ENCODE results near the gene PARP14.
"Not testable (repeated sequence)": the region's sequence is repeated elsewhere in the genome, so short reads cannot be mapped to it uniquely, and the experiment has no call there.

The PARP14 gene

GRCh38 chr3:122646146-122646988, 34.3 kb upstream of the PARP14 start:
- TF ChIP-seq FOXK2 (IDR thresholded peaks at IDR 0.05) (no peak), SP1 (IDR thresholded peaks at IDR 0.05) (no peak), FOXA1 (IDR thresholded peaks at IDR 0.05) (no peak), ELF4 (IDR thresholded peaks at IDR 0.05) (no peak), HDGF (IDR thresholded peaks at IDR 0.05; ENCODE audit: borderline replicate concordance) (no peak), FOXM1 (IDR thresholded peaks at IDR 0.05; ENCODE audit: borderline replicate concordance) (no peak), NFRKB (IDR thresholded peaks at IDR 0.05) (no peak), SUZ12 (IDR thresholded peaks at IDR 0.05) (no peak), ARNT (IDR thresholded peaks at IDR 0.05) (no peak), BHLHE40 (IDR thresholded peaks at IDR 0.05; ENCODE audit: borderline replicate concordance) (no peak), CTBP1 (IDR thresholded peaks at IDR 0.05; ENCODE audit: borderline replicate concordance) (no peak), PKNOX1 (IDR thresholded peaks at IDR 0.05) (no peak), L3MBTL2 (conservative IDR thresholded peaks at IDR 0.05) (no peak)
- DNase-seq (ENCODE audit: extremely low spot score) = no peak
- ChIA-PET CTCF (interaction anchor here (1.0 kb wide), 1 partner anchor 30 kb away, joined by 3 read pairs; no protein-coding TSS in a partner anchor), POLR2A (no interaction called here)

- DNase-seq (ENCODE audit: extremely low spot score); CTCF ChIA-PET; POLR2A ChIA-PET: not testable (repeated sequence)
Observed at GRCh38 chr3:122651233-122651907, 29.3 kb upstream of the PARP14 start.

- CTCF ChIA-PET; DNase-seq (ENCODE audit: extremely low spot score); POLR2A ChIA-PET: not testable (repeated sequence)
Observed at GRCh38 chr3:122651962-122652361, 28.7 kb upstream of the PARP14 start.

DNA sequence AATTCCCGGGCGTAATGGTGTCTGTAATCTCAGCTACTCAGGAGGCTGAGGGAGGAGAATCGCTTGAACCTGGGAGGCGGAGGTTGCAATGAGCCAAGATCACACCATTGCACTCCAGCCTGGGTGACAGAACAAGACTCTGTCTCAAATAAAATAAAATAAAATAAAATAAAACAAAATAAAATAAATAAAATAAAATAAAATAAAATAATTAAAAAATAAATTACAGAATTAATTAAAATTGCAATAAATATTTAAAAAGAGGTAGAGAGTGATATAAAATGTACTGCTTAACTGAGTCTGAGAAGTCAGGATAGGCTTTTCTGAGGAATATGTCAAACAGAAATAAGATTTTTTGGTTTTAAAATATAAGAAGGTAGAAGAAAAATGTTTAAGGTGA, 22.3 kb upstream of the PARP14 start:
- POLR2A ChIA-PET; DNase-seq (ENCODE audit: extremely low spot score); CTCF ChIA-PET: not testable (repeated sequence)

GRCh38 chr3:122660297-122660974, 20.2 kb upstream of the PARP14 start:
- DNase-seq (ENCODE audit: extremely low spot score) = no peak
- ChIA-PET POLR2A (no interaction called here), CTCF (no interaction called here)
- TF ChIP-seq NFRKB (IDR thresholded peaks at IDR 0.05) (no peak), L3MBTL2 (conservative IDR thresholded peaks at IDR 0.05) (no peak), FOXK2 (IDR thresholded peaks at IDR 0.05) (no peak), BHLHE40 (IDR thresholded peaks at IDR 0.05; ENCODE audit: borderline replicate concordance) (no peak), SUZ12 (IDR thresholded peaks at IDR 0.05) (no peak), FOXA1 (IDR thresholded peaks at IDR 0.05) (no peak), ARNT (IDR thresholded peaks at IDR 0.05) (no peak), TARDBP (IDR thresholded peaks at IDR 0.05) (no peak), SP1 (IDR thresholded peaks at IDR 0.05) (no peak), LEF1 (IDR thresholded peaks at IDR 0.05; ENCODE audit: borderline replicate concordance) (no peak), ELF4 (IDR thresholded peaks at IDR 0.05) (no peak), ZNF384 (IDR thresholded peaks at IDR 0.05) (no peak), FOXM1 (IDR thresholded peaks at IDR 0.05; ENCODE audit: borderline replicate concordance) (no peak), PKNOX1 (IDR thresholded peaks at IDR 0.05) (no peak), CTBP1 (IDR thresholded peaks at IDR 0.05; ENCODE audit: borderline replicate concordance) (no peak), HDGF (IDR thresholded peaks at IDR 0.05; ENCODE audit: borderline replicate concordance) (no peak)

GRCh38 chr3:122661633-122662032, 19.0 kb upstream of the PARP14 start:
- ChIA-PET POLR2A (no interaction called here), CTCF (no interaction called here)
- no peak for DNase-seq (ENCODE audit: extremely low spot score)

More at GRCh38 chr3:122661633-122662032, 19.0 kb upstream of the PARP14 start:
- no peak for TF ChIP-seq ZNF384 (IDR thresholded peaks at IDR 0.05)
- TF ChIP-seq FOXK2 (IDR thresholded peaks at IDR 0.05) = no peak
- TF ChIP-seq FOXM1 (IDR thresholded peaks at IDR 0.05; ENCODE audit: borderline replicate concordance) = no peak
- no peak for TF ChIP-seq CTBP1 (IDR thresholded peaks at IDR 0.05; ENCODE audit: borderline replicate concordance)
- TF ChIP-seq HDGF (IDR thresholded peaks at IDR 0.05; ENCODE audit: borderline replicate concordance) = no peak
- TF ChIP-seq L3MBTL2 (conservative IDR thresholded peaks at IDR 0.05) = no peak
- TF ChIP-seq NFRKB (IDR thresholded peaks at IDR 0.05) = no peak
- TF ChIP-seq TARDBP (IDR thresholded peaks at IDR 0.05) = no peak
- TF ChIP-seq LEF1 (IDR thresholded peaks at IDR 0.05; ENCODE audit: borderline replicate concordance) = no peak
- no peak for TF ChIP-seq BHLHE40 (IDR thresholded peaks at IDR 0.05; ENCODE audit: borderline replicate concordance)
- TF ChIP-seq SUZ12 (IDR thresholded peaks at IDR 0.05) = no peak
- no peak for TF ChIP-seq ARNT (IDR thresholded peaks at IDR 0.05)
- no peak for TF ChIP-seq SP1 (IDR thresholded peaks at IDR 0.05)
- no peak for TF ChIP-seq ELF4 (IDR thresholded peaks at IDR 0.05)
- TF ChIP-seq FOXA1 (IDR thresholded peaks at IDR 0.05) = no peak
